GM23338 (cell line): ENCODE results near the gene GOT2.

Experiments
- CTCF ChIP-seq, 2 experiments: fragments of 200-600 bp in 1 of 2; sonication (generic) in 1 of 2; conservative IDR thresholded peaks; 2 replicates each; pipeline versions ENCODE4 v1.5.1 to v1.6.1; 2016 to 2017; ENCODE audit warnings: antibody characterized with exemption in 2 of 2, low read depth in 2 of 2, mild to moderate bottlenecking in 2 of 2, moderate library complexity in 1 of 2
- EZH2 ChIP-seq: fragments of 200-600 bp; sonication (generic); IDR thresholded peaks from one replicate; pipeline ENCODE4 v1.8.0; 2017; ENCODE audit warnings: antibody characterized with exemption, mild to moderate bottlenecking, low read depth; ENCODE audit not compliant: unreplicated experiment
- POLR2AphosphoS5 ChIP-seq: IDR thresholded peaks from 2 replicates; pipeline ENCODE4 v1.6.1; 2016; ENCODE audit warnings: antibody characterized with exemption, low read depth
- STAT1 ChIP-seq: IDR thresholded peaks from one replicate; pipeline ENCODE4 v1.6.1; 2016; ENCODE audit warnings: antibody characterized with exemption; ENCODE audit not compliant: unreplicated experiment
- TF ChIP-seq, protein P1 (sequence below): IDR thresholded peaks from one replicate; pipeline ENCODE4 v1.6.1; 2018; ENCODE audit warnings: antibody characterized with exemption; ENCODE audit not compliant: unreplicated experiment

GRCh38 chr16:58665200-58665599, 68.9 kb downstream of the GOT2 start:
- TF ChIP-seq CTCF (conservative IDR thresholded peaks at IDR 0.05; ENCODE audit: low read depth in 2 of 2) (no peak), EZH2 (no peak), POLR2AphosphoS5 (no peak), STAT1 (no peak)
- TF ChIP-seq, protein P1, sequence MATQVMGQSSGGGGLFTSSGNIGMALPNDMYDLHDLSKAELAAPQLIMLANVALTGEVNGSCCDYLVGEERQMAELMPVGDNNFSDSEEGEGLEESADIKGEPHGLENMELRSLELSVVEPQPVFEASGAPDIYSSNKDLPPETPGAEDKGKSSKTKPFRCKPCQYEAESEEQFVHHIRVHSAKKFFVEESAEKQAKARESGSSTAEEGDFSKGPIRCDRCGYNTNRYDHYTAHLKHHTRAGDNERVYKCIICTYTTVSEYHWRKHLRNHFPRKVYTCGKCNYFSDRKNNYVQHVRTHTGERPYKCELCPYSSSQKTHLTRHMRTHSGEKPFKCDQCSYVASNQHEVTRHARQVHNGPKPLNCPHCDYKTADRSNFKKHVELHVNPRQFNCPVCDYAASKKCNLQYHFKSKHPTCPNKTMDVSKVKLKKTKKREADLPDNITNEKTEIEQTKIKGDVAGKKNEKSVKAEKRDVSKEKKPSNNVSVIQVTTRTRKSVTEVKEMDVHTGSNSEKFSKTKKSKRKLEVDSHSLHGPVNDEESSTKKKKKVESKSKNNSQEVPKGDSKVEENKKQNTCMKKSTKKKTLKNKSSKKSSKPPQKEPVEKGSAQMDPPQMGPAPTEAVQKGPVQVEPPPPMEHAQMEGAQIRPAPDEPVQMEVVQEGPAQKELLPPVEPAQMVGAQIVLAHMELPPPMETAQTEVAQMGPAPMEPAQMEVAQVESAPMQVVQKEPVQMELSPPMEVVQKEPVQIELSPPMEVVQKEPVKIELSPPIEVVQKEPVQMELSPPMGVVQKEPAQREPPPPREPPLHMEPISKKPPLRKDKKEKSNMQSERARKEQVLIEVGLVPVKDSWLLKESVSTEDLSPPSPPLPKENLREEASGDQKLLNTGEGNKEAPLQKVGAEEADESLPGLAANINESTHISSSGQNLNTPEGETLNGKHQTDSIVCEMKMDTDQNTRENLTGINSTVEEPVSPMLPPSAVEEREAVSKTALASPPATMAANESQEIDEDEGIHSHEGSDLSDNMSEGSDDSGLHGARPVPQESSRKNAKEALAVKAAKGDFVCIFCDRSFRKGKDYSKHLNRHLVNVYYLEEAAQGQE: no peak
